ENCODE results near the gene PRRX1. TPM values are rescaled to one million over a fixed set of nuclear protein-coding genes. Genes with fewer than 3 reads are reported as not detected.

PRRX1 gene
- total RNA-seq, 1 donor from 2014 or later: 1.5 TPM

DNA sequence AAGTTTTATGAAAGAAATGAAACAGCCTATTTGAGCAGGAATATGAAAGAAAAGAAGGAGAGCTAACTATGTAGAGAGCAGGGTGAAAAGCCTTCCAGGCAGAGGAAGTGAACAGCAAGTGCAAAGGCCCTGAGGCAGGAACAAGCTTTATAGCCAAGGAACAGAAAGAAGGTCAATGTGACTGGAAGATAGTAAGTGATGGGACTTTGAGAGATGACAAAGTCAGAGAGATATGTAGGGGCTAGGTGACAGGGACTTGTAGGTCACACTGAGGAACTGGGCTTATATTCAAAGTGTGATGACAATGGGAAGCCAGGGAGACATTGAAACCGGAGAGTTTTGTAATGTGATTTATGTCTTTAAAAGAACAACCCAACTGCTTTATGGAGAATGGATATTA lies 18.9 kb downstream of the PRRX1 start:
- TF ChIP-seq, protein P1, sequence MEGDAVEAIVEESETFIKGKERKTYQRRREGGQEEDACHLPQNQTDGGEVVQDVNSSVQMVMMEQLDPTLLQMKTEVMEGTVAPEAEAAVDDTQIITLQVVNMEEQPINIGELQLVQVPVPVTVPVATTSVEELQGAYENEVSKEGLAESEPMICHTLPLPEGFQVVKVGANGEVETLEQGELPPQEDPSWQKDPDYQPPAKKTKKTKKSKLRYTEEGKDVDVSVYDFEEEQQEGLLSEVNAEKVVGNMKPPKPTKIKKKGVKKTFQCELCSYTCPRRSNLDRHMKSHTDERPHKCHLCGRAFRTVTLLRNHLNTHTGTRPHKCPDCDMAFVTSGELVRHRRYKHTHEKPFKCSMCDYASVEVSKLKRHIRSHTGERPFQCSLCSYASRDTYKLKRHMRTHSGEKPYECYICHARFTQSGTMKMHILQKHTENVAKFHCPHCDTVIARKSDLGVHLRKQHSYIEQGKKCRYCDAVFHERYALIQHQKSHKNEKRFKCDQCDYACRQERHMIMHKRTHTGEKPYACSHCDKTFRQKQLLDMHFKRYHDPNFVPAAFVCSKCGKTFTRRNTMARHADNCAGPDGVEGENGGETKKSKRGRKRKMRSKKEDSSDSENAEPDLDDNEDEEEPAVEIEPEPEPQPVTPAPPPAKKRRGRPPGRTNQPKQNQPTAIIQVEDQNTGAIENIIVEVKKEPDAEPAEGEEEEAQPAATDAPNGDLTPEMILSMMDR (IDR thresholded peaks at IDR 0.05; ENCODE audit: unreplicated experiment): no peak
- peaks cover 46% of the 10 kb centered on the region for H3K27me3 Mint-ChIP-seq

DNA sequence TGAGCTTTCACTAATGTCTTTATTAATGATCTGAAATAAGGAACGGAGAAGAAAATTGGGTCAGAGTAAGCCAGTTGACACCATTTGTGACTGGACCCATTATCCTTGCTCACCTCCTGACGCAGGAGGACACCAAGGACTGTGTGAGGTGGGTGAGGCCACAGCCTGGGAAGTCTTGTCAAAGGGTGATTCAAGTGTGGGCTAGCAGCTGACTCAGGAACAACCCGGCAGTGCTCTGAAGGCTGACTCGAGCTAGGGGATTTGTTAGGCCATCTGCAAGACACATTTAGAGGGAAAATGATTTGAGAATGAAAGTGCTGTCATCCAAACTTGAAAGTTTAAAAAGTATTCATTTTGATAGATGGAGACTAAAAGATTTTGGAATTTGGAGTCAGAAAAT lies 21.2 kb downstream of the PRRX1 start:
- Mint-ChIP-seq H3K4me3 (ENCODE audit: low read depth) (no peak overlapping the region), H3K27ac (no peak overlapping the region), H3K27me3 (peaks cover 40% of the 10 kb centered on the region), H3K4me1 (ENCODE audit: low read depth) (no peaks in the 10 kb centered on the region), H3K36me3 (ENCODE audit: insufficient read depth) (no peaks in the 10 kb centered on the region), H3K9me3 (ENCODE audit: low read depth) (no peaks in the 10 kb centered on the region)
- TF ChIP-seq, protein P1 (IDR thresholded peaks at IDR 0.05; ENCODE audit: unreplicated experiment): no peak
- no peak for DNase-seq (ENCODE audit: low spot score, unreplicated experiment)

More for the DNA sequence above, 18.9 kb downstream of the PRRX1 start:
- H3K27ac Mint-ChIP-seq: no peak overlapping the region
- no peak overlapping the region for H3K4me3 Mint-ChIP-seq (ENCODE audit: low read depth)
- H3K9me3 Mint-ChIP-seq (ENCODE audit: low read depth): no peaks in the 10 kb centered on the region
- H3K4me1 Mint-ChIP-seq (ENCODE audit: low read depth): no peaks in the 10 kb centered on the region
- DNase-seq (ENCODE audit: low spot score, unreplicated experiment): no peak
- no peaks in the 10 kb centered on the region for H3K36me3 Mint-ChIP-seq (ENCODE audit: insufficient read depth)

DNA sequence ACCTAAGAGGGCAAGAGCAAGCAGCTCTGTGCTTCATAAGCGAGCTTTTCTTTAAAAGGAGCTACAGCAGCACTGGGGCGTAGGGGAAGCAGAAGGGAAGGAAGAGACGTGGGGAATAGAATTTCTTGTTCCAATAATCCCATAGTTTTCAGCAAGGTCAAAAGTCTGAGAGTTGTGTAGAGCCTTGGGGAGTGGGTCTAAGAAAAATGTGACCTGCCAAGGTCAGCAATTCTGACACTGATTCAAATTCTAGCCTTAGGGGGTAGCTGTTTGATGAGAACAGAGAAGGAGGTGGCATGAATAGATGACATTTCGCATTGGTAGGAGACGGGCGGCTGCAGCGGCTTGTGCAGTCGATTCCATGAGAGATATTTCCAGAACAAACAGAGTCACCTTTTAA lies 22.4 kb downstream of the PRRX1 start:
- Mint-ChIP-seq H3K4me1 (ENCODE audit: low read depth) (no peaks in the 10 kb centered on the region), H3K9me3 (ENCODE audit: low read depth) (no peaks in the 10 kb centered on the region), H3K27ac (no peak overlapping the region), H3K4me3 (ENCODE audit: low read depth) (no peak overlapping the region), H3K36me3 (ENCODE audit: insufficient read depth) (no peaks in the 10 kb centered on the region), H3K27me3 (peaks cover 35% of the 10 kb centered on the region)
- DNase-seq (ENCODE audit: low spot score, unreplicated experiment): no peak
- TF ChIP-seq, protein P1 (IDR thresholded peaks at IDR 0.05; ENCODE audit: unreplicated experiment): no peak

DNA sequence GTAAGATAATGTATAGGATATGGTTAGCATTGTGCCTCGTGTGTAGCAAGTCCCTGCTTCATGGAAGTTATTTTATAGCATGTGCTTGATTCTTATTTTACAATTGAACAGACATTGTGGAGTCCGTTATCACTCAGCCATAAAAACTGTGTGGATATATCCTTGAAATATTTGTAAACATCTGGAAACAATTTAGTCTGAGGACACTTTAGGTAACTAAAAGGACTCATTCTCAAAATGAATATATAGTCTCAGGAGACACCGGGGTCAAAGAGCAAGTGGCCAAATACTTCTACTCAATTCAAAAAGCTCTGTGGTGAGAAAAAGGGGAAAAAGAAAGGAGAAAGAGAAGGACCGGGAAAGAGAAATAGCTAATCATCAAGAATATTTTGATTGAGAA lies 23.7 kb downstream of the PRRX1 start:
- TF ChIP-seq, protein P1 (IDR thresholded peaks at IDR 0.05; ENCODE audit: unreplicated experiment): no peak
- no peaks in the 10 kb centered on the region for H3K4me1 Mint-ChIP-seq (ENCODE audit: low read depth)
- peaks cover 38% of the 10 kb centered on the region for H3K27me3 Mint-ChIP-seq
- H3K4me3 Mint-ChIP-seq (ENCODE audit: low read depth): no peak overlapping the region
- no peaks in the 10 kb centered on the region for H3K36me3 Mint-ChIP-seq (ENCODE audit: insufficient read depth)
- H3K27ac Mint-ChIP-seq: no peak overlapping the region
- no peak for DNase-seq (ENCODE audit: low spot score, unreplicated experiment)
- no peaks in the 10 kb centered on the region for H3K9me3 Mint-ChIP-seq (ENCODE audit: low read depth)

DNA sequence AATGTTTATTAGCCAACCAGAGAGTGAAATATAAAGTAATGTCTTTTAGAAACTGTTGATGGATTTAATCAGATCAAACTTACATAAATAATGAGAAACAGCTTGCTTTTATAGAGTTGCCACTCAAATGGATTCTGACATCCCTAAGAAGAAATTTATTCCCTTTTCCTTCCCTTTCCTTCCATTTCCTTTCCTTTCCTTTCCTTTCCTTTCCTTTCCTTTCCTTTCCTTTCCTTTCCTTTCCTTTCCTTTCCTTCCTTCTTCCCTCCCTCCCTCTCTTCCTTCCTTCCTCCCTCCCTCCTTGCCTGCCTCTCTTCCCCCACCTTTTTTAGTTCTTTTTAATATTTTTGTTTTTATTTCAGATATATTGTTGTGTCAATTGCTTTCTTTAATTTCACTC lies 27.3 kb downstream of the PRRX1 start:
- Mint-ChIP-seq H3K27me3 (peaks cover 28% of the 10 kb centered on the region), H3K36me3 (ENCODE audit: insufficient read depth) (no peaks in the 10 kb centered on the region), H3K4me1 (ENCODE audit: low read depth) (no peaks in the 10 kb centered on the region), H3K27ac (no peak overlapping the region), H3K4me3 (ENCODE audit: low read depth) (no peak overlapping the region), H3K9me3 (ENCODE audit: low read depth) (no peaks in the 10 kb centered on the region)
- no peak for DNase-seq (ENCODE audit: low spot score, unreplicated experiment)
- TF ChIP-seq, protein P1 (IDR thresholded peaks at IDR 0.05; ENCODE audit: unreplicated experiment): no peak
